NCI-H2107 (cell line): ENCODE results near the gene CD72.

Source experiments
- DNase-seq: peaks from one replicate; lab custom pipeline; 2025; lab: John Stamatoyannopoulos, UW

CD72 gene, protein sequence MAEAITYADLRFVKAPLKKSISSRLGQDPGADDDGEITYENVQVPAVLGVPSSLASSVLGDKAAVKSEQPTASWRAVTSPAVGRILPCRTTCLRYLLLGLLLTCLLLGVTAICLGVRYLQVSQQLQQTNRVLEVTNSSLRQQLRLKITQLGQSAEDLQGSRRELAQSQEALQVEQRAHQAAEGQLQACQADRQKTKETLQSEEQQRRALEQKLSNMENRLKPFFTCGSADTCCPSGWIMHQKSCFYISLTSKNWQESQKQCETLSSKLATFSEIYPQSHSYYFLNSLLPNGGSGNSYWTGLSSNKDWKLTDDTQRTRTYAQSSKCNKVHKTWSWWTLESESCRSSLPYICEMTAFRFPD

DNA sequence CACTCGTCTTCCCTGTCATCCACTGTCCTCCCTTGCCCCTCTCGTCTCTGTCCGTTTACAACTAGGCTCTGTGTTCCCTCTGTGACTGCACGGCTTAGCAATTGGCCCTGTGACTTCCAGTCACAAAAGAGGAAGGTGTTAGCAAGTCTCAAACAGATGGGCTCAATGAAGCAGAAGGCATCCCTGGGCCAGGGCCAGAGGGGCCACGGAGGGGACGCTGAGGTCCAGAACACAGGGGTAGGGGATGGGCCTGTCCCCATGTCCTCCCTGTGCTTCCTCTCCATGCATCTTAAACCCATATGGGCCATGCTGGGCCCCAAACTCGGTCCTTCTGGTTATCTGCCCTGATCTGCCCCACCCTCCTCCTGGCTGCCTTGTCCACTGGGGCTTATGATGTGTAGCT, at the start of gene CD72:
CD72 (minus strand) TSS at position 89 of the 403 bp plus-strand sequence. CDS start 110 bp downstream, outside the sequence.
- no peak for DNase-seq

DNA sequence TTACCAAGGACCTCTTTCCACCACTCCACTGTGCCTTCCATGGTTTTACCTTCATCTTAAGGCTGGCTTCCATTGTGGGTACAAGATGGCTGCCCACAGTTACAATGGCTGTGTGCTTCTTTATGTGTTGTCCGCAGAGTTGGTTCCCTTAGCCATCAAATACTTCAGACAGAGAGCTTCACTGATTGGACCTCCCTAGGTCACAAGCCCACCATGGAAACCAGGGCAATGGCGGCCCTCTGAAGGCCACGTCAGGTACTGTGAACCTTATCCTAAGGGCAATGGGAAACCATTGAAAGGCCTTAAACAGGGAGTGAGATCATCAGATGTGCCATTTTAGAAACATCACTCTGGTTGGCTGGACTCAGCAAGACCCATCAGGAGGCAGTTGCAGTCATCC, 49.7 kb upstream of the CD72 start:
- no peak for DNase-seq

DNA sequence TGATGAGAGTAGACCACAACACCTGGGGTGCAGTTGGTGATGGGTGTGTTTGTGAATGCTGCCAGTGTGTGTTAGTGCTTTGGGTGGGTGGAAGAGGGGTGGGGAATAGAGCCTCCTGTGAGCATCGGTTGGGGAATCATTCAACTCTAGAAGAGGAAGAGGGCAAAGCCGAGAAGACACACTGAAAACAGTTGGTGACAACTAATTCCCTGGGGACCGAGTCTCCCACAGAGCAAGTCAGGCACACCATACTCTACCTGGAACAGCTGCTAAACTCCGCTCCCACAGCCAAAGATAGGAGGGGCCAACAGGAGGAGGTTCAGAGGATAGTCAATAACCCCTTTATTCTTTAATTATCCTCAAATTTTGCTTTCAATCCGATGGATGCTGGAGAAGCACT, 48.3 kb upstream of the CD72 start:
- DNase-seq, result no peak

- no peak for DNase-seq
Observed at GRCh38 chr9:35666045-35666444, 47.8 kb upstream of the CD72 start.

- no peak for DNase-seq
Observed at GRCh38 chr9:35665471-35665818, 47.2 kb upstream of the CD72 start.

DNA sequence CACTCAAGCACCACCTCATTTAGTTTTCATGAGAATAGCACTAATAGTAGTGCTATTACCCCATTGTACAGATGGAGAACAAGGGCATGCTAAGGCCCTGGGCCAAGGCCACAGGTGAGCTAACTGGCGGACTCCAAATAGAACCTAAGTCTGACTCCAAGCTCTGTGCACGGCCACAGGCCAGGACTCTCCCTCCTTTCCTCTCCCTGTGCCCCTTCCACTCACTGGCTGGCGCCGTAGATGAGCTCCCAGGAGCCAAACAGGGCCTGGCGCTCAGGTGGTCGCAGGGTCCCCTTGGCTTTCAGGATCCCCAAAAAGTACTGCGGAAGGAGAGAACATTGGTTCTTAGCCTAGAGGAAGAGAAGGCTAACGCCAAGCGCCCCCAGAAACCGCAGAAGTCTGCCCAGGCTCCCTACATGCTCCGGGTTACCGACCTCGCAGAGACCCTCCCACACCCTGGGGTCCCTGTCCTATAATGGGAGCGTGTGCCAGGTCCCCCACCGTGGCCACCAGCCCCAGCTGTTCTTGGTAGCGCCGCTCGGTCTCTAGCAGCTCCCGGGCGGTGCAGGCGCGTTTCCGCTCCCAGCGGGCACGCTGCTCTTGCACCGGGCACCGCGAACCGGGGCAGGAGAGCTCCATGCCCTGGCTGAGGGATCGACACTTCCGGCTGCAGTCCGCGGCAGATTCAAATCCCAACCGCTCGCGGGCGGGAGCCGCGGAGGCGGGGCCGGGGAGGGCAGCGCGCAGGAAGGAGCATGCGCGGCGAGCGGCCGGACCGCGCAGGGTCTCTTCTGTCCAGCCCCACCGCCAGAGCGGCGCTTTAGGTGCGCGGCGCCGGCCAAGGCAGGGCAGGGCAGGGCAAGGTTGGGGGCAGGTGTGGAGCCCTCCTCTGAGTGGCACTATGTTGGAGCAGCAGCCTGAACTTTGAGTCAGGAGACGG, 46.6 kb upstream of the CD72 start, which contains the start of gene ARHGEF39:
ARHGEF39 (minus strand) TSS at position 665 of the 940 bp plus-strand sequence; CDS start at position 639, 26 bp downstream.
- DNase-seq, result peak; percentile 43

GRCh38 chr9:35662437-35662836, 44.2 kb upstream of the CD72 start:
- no peak for DNase-seq

DNA sequence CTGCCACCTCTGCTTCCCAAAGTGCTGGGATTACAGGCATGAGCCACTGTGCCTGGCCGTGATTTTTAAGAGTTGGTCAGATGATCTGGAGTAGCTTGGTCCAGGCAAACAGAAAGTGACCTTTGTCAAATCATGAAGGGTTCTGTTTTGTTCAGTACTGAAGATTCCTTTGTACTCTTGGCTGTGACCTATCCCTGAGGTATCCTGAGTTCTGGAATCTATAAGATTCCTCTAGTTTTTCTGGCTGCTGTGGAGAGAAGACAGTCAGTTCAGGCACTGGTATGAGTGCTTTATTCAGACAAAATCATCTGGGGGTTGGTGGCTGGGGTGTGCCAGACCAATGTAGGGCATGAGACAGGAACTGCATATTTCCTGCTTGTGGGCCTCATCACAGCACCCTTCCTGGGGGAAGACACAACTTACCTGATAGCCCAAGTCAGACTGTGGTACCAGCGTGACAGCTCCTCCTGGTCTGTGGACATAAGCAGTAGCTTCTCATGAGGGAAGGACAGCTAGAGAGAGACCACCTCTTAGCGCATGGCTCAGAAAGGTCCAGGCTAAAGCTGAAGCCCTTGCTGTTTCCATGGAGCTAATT, 43.6 kb upstream of the CD72 start:
- DNase-seq, result no peak

GRCh38 chr9:35660966-35661415, 42.8 kb upstream of the CD72 start:
- no peak for DNase-seq

DNA sequence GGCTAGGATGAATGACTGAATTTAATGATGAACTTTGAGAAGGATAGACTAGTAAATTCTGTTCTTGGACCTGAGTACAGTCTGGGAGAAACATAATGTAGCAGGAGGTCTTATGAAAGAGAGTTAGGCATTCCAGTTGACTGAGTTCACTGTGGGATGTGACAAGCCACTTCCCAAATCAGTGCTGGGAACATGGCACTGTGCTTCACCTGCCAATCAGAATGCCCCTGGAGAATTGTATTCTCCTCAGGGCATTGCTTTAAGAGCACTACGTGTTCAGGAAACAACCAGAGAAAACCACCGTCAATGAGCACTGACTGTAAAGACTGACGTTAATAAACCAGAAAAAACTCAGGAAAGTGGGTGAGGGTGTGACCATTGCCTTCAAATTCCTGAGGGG, 41.1 kb upstream of the CD72 start:
- no peak for DNase-seq

GRCh38 chr9:35658968-35659220, 40.7 kb upstream of the CD72 start:
- DNase-seq, result no peak

GRCh38 chr9:35658137-35658967, 40.1 kb upstream of the CD72 start, which contains the start of gene CCDC107:
Gene CCDC107 (plus strand): TSS chr9:35658292. CDS start chr9:35658380, 88 bp downstream.
- DNase-seq, result peak; percentile 67

DNA sequence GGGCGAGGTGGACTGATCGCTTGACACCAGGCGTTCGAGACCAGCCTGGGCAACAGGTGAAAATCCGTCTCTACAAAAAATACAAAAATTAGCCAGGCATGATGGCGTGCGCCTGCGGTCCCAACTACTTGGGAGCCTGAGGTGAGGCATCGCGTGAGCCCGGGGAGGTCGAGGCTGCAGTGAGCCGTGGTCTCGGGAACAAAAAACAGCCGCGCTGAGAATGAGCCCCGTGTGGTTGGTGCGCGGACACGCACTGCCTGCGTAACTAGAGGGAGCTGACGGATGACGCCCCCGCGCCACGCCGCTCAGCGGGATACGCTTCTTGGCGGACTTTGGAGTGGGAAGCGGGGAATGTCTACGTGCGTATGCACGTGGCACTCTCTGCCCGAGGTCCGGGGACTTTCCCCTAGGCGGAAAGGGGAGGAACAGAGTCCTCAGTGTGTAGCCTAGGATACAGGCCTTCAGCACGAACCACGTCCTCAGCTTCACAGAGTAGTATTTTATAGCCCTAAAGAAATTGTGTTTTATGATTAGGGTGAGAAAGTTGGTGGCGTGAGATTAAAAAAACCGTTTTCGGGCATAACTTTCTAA, 39.4 kb upstream of the CD72 start, which contains the start of gene RMRP:
RMRP (minus strand) TSS at position 474 of the 591 bp plus-strand sequence.
- DNase-seq, result peak; percentile 91

DNA sequence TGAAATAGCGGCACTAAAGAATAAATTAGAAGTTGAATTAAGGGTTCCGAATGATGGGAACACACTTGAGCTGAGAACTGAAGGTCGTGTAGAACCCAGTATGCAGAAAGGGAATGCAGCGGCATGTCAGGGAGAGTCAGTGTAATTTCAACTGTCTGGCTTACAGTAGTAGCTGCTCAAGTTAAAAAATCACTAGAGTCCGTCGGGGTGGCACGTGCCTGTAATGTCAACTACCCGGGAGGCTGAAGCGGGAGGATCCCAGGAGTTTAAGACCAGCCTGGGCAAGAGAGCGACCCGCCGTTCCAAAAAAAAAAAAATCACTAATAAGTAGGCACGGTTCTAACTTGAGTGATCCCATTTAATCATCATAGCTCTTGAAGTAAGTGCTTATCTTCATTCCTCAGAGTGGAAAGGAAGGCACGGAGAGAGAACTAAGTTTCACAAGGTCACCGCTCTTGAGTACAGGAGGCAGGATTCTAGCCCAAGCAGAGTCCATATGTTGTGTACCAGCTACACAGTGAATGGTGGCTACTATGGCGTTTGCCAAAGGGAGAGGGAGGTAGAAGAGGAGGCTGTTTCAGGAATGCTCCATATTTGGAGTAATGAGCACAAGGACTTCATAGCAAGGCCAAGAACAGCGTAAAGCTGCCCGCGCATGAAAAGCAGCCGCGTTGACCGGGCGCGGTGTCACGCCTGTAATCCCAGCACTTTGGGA, 38.8 kb upstream of the CD72 start:
- DNase-seq, result no peak

DNA sequence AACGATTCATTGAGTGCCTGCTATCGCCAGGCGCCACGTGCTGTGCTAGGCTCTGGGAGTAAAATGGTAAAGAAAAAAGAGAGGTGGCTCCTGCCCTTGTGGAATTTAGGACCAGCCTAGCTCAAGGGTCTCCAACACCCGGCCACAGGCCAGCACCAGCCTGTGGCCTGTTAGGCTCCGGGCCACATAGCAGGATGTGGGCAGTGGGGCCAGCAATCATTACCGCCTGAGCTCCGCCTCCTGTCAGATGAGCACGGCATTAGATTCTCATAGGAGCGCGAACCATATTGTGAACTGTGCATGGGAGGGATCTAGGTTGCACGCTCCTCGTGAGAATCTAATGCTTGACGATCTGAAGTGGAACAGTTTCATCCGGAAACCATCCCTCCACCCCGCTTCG, 38.1 kb upstream of the CD72 start:
- no peak for DNase-seq

DNA sequence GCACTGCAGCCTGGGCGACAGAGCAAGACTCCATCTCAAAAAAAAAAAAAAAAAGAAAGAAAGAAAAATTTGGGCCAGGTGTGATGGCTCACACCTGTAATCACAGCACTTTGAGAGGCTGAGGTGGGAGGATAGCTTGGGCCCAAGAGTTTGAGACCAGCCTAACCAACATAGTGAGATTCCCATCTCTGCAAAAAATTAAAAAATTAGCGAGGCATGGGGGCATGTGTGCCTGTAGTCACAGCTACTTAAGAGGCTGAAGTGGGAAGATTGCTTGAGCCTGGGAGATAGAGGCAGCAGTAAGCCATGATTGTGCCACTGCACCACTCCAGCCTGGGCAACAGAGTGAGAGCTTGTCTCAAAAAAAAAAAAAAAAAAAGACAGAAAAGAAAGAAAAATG, 35.4 kb upstream of the CD72 start:
- DNase-seq, result no peak

GRCh38 chr9:35652829-35653209, 34.6 kb upstream of the CD72 start:
- no peak for DNase-seq

GRCh38 chr9:35651956-35652828, 34.0 kb upstream of the CD72 start:
- DNase-seq, result no peak

DNA sequence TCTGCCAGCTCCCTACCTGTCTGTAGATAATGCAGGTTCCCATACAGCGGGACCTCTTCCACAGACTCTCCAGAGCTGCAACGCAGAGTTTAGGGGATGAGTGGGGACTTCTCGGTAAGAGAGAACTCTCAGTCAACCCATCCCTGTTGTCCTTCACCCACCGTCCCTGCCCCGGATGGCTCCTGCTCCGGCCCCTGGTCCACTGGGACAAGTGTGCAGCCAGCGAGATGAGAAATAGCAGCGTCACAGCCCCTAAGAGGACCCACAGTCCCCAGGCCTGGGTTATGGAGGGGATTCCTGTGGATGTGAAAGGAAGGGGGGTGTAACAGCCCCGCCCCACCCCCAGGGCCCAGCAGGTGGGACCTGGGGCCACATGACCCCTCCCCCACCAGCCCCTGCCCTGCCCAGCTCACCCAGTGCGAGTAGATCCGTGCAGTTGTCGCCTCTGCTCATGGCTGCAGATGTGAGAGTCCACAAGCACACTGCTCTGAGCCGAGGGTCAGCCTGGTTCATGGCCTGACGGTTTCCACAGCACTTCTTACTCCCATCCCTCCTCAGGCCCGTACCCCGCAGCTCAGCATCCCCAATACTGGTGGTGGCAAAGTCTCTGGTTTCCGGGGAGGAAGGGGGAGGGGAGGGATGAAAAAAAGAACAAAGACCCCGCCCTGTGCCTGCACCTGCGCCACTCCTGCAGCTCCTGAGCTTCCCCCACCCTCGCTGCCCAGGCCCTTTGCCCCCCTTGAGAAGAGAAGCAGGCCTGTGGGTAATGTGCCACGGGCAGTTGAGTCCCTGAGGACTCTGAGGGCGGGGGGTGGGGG, 32.3 kb upstream of the CD72 start, which contains the start of gene SIT1:
SIT1 (minus strand) TSS at position 591 of the 818 bp plus-strand sequence; CDS start at position 513, 78 bp downstream.
- DNase-seq, result no peak
